GM18873 (cell line): ENCODE data around the gene HTR3B.
"Not testable (repeated sequence)": the region's sequence is repeated elsewhere in the genome, so short reads cannot be mapped to it uniquely, and the experiment has no call there.

ENCODE experiments used
- ATAC-seq: cut with Tn5 transposase; IDR thresholded peaks from one replicate; pipeline ENCODE4 v1.9.1; 2021; ENCODE audit warnings: mild to moderate bottlenecking, moderate library complexity, moderate number of reproducible peaks; ENCODE audit not compliant: unreplicated experiment, low FRiP score

HTR3B gene, protein sequence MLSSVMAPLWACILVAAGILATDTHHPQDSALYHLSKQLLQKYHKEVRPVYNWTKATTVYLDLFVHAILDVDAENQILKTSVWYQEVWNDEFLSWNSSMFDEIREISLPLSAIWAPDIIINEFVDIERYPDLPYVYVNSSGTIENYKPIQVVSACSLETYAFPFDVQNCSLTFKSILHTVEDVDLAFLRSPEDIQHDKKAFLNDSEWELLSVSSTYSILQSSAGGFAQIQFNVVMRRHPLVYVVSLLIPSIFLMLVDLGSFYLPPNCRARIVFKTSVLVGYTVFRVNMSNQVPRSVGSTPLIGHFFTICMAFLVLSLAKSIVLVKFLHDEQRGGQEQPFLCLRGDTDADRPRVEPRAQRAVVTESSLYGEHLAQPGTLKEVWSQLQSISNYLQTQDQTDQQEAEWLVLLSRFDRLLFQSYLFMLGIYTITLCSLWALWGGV

GRCh38 chr11:113904379-113905101 lies at the start of gene HTR3B:
Gene HTR3B (plus strand): TSS chr11:113904796. CDS start chr11:113904934, 138 bp downstream.
- no peak for ATAC-seq

GRCh38 chr11:113855803-113856202 lies 48.8 kb upstream of the HTR3B start:
- ATAC-seq, result no peak

GRCh38 chr11:113856966-113857759 lies 47.4 kb upstream of the HTR3B start:
- ATAC-seq, result no peak

GRCh38 chr11:113859665-113860064 lies 44.9 kb upstream of the HTR3B start:
- no peak for ATAC-seq

DNA sequence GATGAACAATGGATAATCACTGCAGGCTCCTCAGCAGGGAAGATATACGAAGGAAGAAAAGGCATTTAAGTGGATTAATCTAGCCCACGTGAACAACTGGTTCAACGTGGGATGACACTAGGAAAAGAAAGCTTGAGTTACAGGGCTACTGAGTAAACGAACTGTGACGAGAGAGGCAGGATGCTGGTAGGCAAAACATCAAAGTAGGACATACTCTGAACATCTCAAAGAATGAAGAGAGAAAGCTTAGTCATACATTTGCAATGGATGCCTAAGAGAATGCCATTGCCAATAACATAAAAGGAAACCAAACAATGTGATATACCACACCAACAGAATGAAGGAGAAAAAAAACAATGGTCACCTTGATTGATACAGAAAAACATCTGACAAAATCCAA lies 42.2 kb upstream of the HTR3B start:
- ATAC-seq, result no peak

GRCh38 chr11:113864410-113864809 lies 40.2 kb upstream of the HTR3B start:
- no peak for ATAC-seq

DNA sequence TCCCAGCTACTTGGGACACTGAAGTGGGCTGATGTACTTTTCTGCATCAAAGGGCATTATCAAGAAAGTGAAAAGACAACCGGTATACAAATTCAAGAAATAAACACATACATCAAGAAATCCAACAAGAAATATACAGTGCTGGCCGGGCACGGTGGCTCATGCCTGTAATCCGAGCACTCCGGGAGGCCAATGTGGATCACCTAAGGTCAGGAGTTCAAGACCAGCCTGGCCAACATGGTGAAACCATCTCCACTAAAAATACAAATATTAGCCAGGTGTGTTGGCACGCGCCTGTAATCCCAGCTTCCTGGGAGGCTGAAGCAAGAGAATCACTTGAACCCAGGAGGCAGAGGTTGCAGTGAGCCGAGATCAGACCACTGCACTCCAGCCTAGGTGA lies 38.7 kb upstream of the HTR3B start:
- no peak for ATAC-seq

DNA sequence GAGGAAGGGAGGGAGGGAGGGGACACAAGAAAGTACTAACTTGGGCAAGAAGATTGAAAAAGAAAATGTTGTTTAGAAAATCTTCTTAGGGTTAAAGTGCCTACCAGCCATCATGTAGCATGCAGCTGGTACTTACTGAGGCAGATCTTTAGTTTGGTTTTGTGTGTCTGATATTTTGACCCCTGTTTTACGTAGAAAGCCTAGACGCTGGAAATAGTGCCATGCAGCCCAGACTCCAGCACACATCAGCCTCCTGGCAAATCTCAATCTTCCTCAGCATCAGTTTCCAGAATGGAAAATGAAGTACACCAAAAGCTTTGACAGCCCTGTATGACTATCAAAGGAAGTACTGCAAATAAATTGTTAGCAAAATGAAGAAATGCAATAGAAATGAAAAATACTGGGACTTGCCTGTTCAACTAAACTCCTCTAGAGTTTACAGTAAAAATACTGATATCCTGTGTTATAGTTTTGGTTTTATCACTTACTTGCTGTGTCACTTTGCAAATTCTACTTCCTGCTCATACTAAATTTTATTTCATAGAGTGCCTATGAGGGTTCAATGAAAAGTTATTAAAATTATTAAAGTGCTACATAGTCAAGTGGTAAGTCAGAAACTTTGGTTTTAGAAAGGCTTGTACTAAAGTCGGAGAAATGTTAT lies 36.6 kb upstream of the HTR3B start:
- ATAC-seq, result no peak

DNA sequence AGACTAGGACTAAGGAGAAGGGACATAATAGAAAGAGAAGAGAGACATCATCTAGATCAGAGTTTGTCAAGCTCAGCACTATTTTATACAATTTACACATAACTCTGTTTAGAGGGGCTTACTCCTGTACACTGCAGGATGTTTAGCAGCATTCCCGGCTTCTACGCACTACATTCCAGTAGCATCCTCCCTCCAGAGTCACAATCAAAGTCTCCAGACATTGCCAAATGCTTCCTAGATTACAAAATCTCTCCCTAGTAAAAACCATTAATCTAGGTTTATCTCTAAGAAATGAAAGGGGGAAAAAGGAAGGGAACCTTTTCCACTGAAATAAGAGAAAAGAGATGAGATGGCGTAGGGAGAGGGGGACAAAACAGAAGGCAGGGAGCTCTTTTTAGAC lies 33.3 kb upstream of the HTR3B start:
- no peak for ATAC-seq

GRCh38 chr11:113873236-113873626 lies 31.4 kb upstream of the HTR3B start:
- no peak for ATAC-seq

- no peak for ATAC-seq
Measured at GRCh38 chr11:113874096-113874495, 30.5 kb upstream of the HTR3B start.

DNA sequence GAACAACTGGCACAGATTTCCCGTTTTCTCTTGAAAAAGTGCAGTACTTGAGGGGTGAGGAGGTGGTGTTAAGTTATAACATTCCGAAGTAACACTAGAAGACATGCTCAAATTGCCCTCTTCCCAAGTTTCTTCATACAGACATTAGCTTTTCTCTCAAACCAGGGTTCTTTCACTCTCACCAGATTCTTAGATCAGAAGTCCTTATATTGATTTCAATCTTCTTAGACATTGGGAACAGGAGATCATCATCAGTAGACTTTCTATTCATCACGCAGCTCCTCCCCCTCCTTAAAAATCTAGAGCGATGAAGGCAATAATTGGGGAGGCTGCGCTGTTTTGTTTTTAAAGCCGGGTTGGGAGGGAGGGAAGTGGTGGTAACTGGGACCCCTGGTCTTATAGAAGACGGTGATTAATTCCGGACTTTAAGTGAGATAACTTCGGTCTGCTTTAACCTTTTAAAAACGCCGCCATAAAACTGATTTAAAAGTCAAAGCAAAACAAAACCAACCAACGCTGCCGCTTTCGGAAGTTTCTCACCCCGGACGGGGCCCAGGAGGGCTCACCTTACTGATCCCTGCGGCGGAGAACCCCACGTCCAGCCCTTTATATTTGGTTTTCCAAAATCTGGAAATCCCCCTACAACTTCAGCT lies 29.9 kb upstream of the HTR3B start:
- peak; percentile 32 for ATAC-seq

- peak; percentile 69 for ATAC-seq
Measured at GRCh38 chr11:113875234-113876073, 29.1 kb upstream of the HTR3B start, which contains the start of gene USP28. Gene USP28 (minus strand): TSS chr11:113875572. CDS start chr11:113875501, 71 bp downstream.

DNA sequence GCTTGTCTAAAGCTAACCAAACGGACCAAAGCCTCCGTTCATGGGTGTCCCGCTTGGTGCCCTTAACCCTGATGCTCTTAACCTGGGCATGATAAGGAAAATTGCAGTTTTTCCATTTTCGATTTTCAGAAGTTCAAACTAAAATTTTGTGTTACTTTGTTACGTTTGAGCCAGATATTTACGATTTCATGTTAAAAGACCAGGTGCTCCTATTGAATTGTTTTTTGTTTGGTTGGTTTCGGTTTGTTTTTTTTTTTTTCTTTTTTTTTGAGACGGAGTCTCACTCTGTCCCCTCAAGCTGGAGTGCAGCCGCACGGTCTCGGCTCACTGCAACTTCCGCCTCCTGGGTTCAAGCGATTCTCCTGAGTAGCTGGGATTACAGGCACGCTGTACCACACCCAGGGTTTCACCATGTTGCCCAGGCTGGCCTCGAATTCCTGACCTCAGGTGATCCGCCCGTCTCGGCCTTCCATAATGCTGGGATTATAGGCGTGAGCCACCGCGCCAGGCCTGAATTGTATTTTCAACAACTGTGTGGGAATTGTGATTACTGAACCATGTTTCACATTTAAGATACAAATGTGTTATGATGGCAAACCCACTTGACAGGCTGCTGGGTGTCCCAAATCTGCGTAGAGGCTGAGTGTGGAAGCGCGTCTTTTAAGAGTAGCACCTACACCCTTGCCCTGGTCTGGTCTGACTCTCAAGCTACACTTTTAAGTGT lies 28.4 kb upstream of the HTR3B start:
- ATAC-seq, result no peak

DNA sequence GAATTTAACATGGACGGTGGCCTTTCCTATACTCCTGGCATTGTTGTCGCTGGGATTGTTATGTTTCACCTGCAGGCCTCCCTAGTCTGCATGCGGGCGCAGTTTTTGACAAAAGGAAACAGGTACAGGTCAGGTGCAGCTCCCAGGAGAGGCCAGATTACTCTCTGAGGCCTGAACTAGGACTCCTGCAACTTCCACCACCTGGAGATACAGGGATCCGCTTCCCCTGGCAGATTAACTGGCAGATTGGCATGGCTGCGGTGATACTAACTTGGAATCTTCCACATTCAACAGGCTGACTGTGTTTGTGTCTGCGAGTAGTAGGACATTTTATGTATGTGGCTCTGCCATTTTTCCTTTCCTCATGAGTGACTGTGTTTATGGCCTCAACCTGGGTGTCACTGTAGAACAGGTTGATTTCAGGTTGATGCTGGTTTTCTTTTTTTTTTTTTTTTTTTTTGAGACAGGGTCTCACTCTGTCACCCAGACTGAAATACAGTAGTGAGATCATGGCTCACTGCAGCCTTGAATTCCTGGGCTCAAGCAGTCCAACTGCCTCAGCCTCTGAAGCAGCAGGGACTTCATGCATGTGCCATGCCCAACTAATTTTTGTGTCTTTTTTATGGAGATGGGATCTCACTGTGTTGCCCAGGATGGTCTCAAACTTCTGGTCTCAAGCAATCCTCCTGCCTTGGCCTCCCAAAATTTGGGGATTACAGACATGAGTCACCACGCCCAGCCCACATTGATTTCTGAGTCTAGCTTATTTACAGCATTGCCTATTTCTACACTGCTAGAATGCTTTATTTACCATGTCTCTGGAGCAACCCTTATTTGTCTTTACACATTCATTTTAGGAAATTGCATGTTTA lies 27.6 kb upstream of the HTR3B start:
- ATAC-seq, result no peak

DNA sequence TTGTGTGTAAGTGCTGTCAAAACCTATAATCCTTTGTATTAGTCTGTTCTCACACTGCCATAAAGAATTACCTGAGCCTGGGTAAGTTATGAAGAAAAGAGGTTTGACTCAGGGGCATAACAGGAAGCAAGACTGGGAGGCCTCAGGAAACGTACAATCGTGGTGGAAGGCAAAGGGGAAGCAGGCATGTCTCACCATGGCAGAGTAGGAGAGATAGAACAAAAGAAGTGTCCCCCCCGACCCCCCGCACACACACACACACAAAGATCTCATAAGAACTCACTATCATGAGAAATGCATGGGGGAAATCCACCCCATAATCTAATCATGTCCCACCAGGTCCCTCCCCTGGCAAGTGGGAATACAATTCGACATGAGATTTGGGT lies 26.9 kb upstream of the HTR3B start:
- no peak for ATAC-seq

DNA sequence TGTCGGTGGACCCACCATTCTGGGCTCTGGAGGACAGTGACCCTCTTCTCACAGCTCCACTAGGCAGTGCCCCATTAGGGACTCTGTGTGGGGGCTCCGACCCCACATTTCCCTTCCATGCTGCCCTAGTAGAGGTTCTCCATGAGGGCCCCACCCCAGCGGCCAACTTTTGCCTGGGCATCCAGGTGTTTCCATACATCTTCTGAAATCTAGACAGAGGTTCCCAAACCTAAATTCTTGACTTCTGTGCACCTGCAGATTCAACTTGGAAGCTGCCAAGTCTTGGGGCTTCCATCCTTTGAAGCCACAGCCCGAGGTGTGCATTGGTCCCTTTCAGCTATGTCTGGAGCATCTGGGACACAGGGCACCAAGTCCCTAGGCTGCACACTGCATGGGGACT lies 25.1 kb upstream of the HTR3B start:
- not testable (repeated sequence) for ATAC-seq
